Measurements from ENCODE around the gene DKKL1.

DKKL1 gene

GRCh38 chr19:49396738-49397505, 33.2 kb downstream of the DKKL1 start:
- no peak for DNase-seq

- DNase-seq, result no peak
Observed at GRCh38 chr19:49398001-49398615, 34.4 kb downstream of the DKKL1 start.

- DNase-seq, result no peak
Observed at GRCh38 chr19:49398931-49399330, 35.3 kb downstream of the DKKL1 start.

GRCh38 chr19:49400029-49400428, 36.4 kb downstream of the DKKL1 start:
- DNase-seq, result no peak

GRCh38 chr19:49403404-49404187, 39.9 kb downstream of the DKKL1 start:
- DNase-seq, result no peak

- DNase-seq, result no peak
Observed at GRCh38 chr19:49407079-49407478, 43.4 kb downstream of the DKKL1 start.

- DNase-seq, result no peak
Observed at GRCh38 chr19:49407482-49408015, 43.9 kb downstream of the DKKL1 start.

- DNase-seq, result no peak
Observed at GRCh38 chr19:49408816-49409440, 45.3 kb downstream of the DKKL1 start.

- no peak for DNase-seq
Observed at GRCh38 chr19:49409441-49410029, 45.9 kb downstream of the DKKL1 start.

- DNase-seq, result no peak
Observed at GRCh38 chr19:49411681-49412326, 48.1 kb downstream of the DKKL1 start.

- no peak for DNase-seq
Observed at GRCh38 chr19:49413348-49413747, 49.7 kb downstream of the DKKL1 start.

- DNase-seq, result no peak
Observed at GRCh38 chr19:49414256-49414655, 50.6 kb downstream of the DKKL1 start.

GRCh38 chr19:49415102-49415809, 51.6 kb downstream of the DKKL1 start:
- DNase-seq, result no peak

- no peak for DNase-seq
Observed at GRCh38 chr19:49415810-49416200, 52.1 kb downstream of the DKKL1 start.

GRCh38 chr19:49417088-49417487, 53.4 kb downstream of the DKKL1 start:
- DNase-seq, result no peak

GRCh38 chr19:49418511-49418910, 54.8 kb downstream of the DKKL1 start:
- DNase-seq, result no peak

- no peak for DNase-seq
Observed at GRCh38 chr19:49419173-49419572, 55.5 kb downstream of the DKKL1 start.

GRCh38 chr19:49420227-49420626, 56.5 kb downstream of the DKKL1 start:
- DNase-seq, result no peak

- peak; percentile 77 for DNase-seq
Observed at GRCh38 chr19:49421039-49421877, 57.6 kb downstream of the DKKL1 start.

GRCh38 chr19:49421878-49422202, 58.2 kb downstream of the DKKL1 start:
- no peak for DNase-seq

Data from activated CD8-positive, alpha-beta memory T cell treated with anti-CD3 and anti-CD28 coated beads, Interleukin-2, amount 50 U/mL, for 48 hours (primary cell).